Measurements from ENCODE around the gene TTC7B.

The TTC7B gene

DNA sequence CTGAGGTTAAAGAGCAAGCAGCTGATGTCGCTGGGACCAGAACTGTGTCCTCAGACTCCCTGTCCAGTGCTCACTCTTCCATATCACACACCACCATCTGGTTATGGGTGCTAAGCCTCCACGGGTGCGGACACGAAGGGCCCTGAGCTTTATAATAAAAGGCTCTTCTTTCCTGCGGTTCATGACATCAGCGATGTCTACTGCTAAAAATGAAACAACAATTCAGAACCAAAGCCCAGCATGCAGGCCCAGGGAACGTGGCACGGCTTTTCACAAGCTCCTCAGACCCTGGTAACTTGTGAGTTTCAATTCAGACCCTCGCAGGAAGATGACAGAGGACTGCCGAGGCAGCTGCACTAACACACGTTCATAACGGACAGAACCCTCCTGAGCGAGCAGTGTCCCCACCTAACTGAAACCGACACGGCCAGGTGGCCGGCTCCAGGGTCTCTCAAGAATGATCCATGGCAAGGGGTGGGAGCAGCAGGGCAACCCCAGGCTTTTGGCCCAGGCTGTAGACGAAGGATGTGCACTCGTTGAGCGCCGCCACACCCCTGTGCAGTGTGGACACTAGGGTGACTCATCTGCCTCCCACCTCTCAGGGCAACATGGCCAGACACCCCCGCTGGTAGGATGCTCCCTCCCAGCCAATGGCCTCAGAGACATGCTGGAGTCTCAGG lies 239.1 kb downstream of the TTC7B start:
- Histone ChIP-seq H3K4me1 (ENCODE audit: insufficient read depth, low read length, severe bottlenecking) (no peaks in the 10 kb centered on the region), H3K4me3 (ENCODE audit: low read depth, low read length, poor library complexity, severe bottlenecking) (no peak overlapping the region), H3F3A (ENCODE audit: insufficient read depth, low read length) (no peaks in the 10 kb centered on the region), H3K79me2 (ENCODE audit: insufficient read depth, low read length) (no peaks in the 10 kb centered on the region), H3K36me3 (ENCODE audit: insufficient read depth, low read length) (no peaks in the 10 kb centered on the region), H3K9me2 (ENCODE audit: low read depth, low read length) (no peaks in the 10 kb centered on the region), H3K9ac (ENCODE audit: low read length) (no peak overlapping the region), H3K27ac (ENCODE audit: low read depth, low read length, poor library complexity, severe bottlenecking) (no peak overlapping the region), H3K27me3 (ENCODE audit: insufficient read depth, low read length) (0 out of 2 replicates have a peak, but pooled peaks cover 11% of the 10 kb centered on the region), H2AFZ (ENCODE audit: low read length) (no peak overlapping the region), H3K4me2 (ENCODE audit: low read length) (no peak overlapping the region), H3K9me3 (ENCODE audit: low read length) (no peaks in the 10 kb centered on the region), H4K20me1 (ENCODE audit: insufficient read depth, low read length) (no peaks in the 10 kb centered on the region)
- no peak for TF ChIP-seq EZH2 (IDR thresholded peaks at IDR 0.05; ENCODE audit: borderline replicate concordance, low read length)
- TF ChIP-seq, protein P1, sequence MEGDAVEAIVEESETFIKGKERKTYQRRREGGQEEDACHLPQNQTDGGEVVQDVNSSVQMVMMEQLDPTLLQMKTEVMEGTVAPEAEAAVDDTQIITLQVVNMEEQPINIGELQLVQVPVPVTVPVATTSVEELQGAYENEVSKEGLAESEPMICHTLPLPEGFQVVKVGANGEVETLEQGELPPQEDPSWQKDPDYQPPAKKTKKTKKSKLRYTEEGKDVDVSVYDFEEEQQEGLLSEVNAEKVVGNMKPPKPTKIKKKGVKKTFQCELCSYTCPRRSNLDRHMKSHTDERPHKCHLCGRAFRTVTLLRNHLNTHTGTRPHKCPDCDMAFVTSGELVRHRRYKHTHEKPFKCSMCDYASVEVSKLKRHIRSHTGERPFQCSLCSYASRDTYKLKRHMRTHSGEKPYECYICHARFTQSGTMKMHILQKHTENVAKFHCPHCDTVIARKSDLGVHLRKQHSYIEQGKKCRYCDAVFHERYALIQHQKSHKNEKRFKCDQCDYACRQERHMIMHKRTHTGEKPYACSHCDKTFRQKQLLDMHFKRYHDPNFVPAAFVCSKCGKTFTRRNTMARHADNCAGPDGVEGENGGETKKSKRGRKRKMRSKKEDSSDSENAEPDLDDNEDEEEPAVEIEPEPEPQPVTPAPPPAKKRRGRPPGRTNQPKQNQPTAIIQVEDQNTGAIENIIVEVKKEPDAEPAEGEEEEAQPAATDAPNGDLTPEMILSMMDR (IDR thresholded peaks at IDR 0.05; ENCODE audit: low read length), result no peak

DNA sequence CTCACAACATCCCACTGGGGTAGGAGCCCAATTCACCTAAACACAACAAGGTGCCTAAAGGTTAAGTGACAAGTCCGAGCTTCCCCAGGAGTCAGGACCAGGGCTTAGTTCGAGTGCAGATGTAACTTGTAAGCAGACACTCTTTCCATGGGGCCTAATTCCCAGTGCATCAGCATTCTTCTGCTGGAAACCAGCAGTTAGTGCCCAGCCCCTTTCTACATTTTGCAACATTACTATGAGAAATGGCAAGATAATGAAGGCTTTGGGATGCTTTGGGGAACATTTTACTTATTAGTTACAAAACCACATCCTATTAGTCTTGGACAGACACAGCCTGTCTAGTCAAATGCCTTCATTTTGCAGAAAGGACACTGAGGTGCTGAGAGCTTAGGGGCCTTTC lies 239.6 kb downstream of the TTC7B start:
- no peak overlapping the region for H3K9ac ChIP-seq (ENCODE audit: low read length)
- no peaks in the 10 kb centered on the region for H3K79me2 ChIP-seq (ENCODE audit: insufficient read depth, low read length)
- no peaks in the 10 kb centered on the region for H3K4me1 ChIP-seq (ENCODE audit: insufficient read depth, low read length, severe bottlenecking)
- no peak overlapping the region for H2AFZ ChIP-seq (ENCODE audit: low read length)
- H3K9me2 ChIP-seq (ENCODE audit: low read depth, low read length), result no peaks in the 10 kb centered on the region
- no peaks in the 10 kb centered on the region for H3K36me3 ChIP-seq (ENCODE audit: insufficient read depth, low read length)
- no peak overlapping the region for H3K4me2 ChIP-seq (ENCODE audit: low read length)
- no peaks in the 10 kb centered on the region for H3K9me3 ChIP-seq (ENCODE audit: low read length)
- no peak overlapping the region for H3K27ac ChIP-seq (ENCODE audit: low read depth, low read length, poor library complexity, severe bottlenecking)
- no peak overlapping the region for H3K4me3 ChIP-seq (ENCODE audit: low read depth, low read length, poor library complexity, severe bottlenecking)
- no peaks in the 10 kb centered on the region for H4K20me1 ChIP-seq (ENCODE audit: insufficient read depth, low read length)
- TF ChIP-seq EZH2 (IDR thresholded peaks at IDR 0.05; ENCODE audit: borderline replicate concordance, low read length), result no peak
- TF ChIP-seq, protein P1 (IDR thresholded peaks at IDR 0.05; ENCODE audit: low read length), result no peak
- H3K27me3 ChIP-seq (ENCODE audit: insufficient read depth, low read length), result 0 out of 2 replicates have a peak, but pooled peaks cover 11% of the 10 kb centered on the region
- H3F3A ChIP-seq (ENCODE audit: insufficient read depth, low read length), result no peaks in the 10 kb centered on the region

DNA sequence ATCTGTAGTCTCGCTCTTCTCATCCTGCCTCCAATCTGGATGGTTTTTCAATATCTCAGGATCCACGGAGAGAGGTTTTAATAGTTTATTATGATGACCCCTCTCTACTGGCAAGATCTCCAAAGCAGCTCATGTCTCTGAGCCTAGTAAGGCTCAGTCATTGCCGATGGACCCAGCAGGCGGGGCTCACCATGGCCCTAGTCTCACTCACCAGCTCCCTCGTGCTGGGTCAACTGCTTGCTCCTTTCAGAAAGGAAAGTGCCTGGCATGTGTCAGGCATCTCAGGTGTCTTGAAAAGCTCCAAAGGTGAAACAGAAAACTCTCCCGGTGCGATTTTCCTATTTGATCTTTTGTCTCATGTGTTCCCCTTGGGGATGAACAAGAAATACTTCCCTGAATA lies 240.4 kb downstream of the TTC7B start:
- H3K4me3 ChIP-seq (ENCODE audit: low read depth, low read length, poor library complexity, severe bottlenecking), result no peak overlapping the region
- no peak for TF ChIP-seq EZH2 (IDR thresholded peaks at IDR 0.05; ENCODE audit: borderline replicate concordance, low read length)
- TF ChIP-seq, protein P1 (IDR thresholded peaks at IDR 0.05; ENCODE audit: low read length), result no peak
- H3F3A ChIP-seq (ENCODE audit: insufficient read depth, low read length), result no peaks in the 10 kb centered on the region
- H3K27me3 ChIP-seq (ENCODE audit: insufficient read depth, low read length), result 0 out of 2 replicates have a peak, but pooled peaks cover 9% of the 10 kb centered on the region
- no peaks in the 10 kb centered on the region for H4K20me1 ChIP-seq (ENCODE audit: insufficient read depth, low read length)
- no peak overlapping the region for H3K27ac ChIP-seq (ENCODE audit: low read depth, low read length, poor library complexity, severe bottlenecking)
- no peaks in the 10 kb centered on the region for H3K36me3 ChIP-seq (ENCODE audit: insufficient read depth, low read length)
- H3K9me3 ChIP-seq (ENCODE audit: low read length), result no peaks in the 10 kb centered on the region
- H2AFZ ChIP-seq (ENCODE audit: low read length), result no peak overlapping the region
- H3K4me2 ChIP-seq (ENCODE audit: low read length), result no peak overlapping the region
- no peak overlapping the region for H3K9ac ChIP-seq (ENCODE audit: low read length)
- H3K79me2 ChIP-seq (ENCODE audit: insufficient read depth, low read length), result no peaks in the 10 kb centered on the region
- H3K9me2 ChIP-seq (ENCODE audit: low read depth, low read length), result no peaks in the 10 kb centered on the region
- no peaks in the 10 kb centered on the region for H3K4me1 ChIP-seq (ENCODE audit: insufficient read depth, low read length, severe bottlenecking)
